HFFc6 (cell line): ENCODE measurements around the gene KCNQ1. TPM values are rescaled to one million over a fixed set of nuclear protein-coding genes. Genes with fewer than 3 reads are reported as not detected.

Experiments used
- DNase-seq: peaks from one replicate; pipeline ENCODE4 v3.0.0-alpha.2; 2018
- H3K27ac Mint-ChIP-seq: 2 replicates; pipeline ENCODE4 v1.8.0; 2020; ENCODE audit warnings: mild to moderate bottlenecking, mixed read lengths
- H3K27me3 Mint-ChIP-seq: 2 replicates; pipeline ENCODE4 v1.8.0; 2021; ENCODE audit warnings: mild to moderate bottlenecking, moderate library complexity, mixed read lengths; ENCODE audit not compliant: insufficient read depth
- H3K36me3 Mint-ChIP-seq: 2 replicates; pipeline ENCODE4 v1.8.0; 2021; ENCODE audit warnings: low read depth, mixed read lengths
- H3K4me1 Mint-ChIP-seq: 2 replicates; pipeline ENCODE4 v1.8.0; 2020; ENCODE audit warnings: low read depth, mixed read lengths
- H3K4me3 Mint-ChIP-seq: 2 replicates; pipeline ENCODE4 v1.8.0; 2020; ENCODE audit warnings: mild to moderate bottlenecking, moderate library complexity, mixed read lengths
- H3K9me3 Mint-ChIP-seq: 2 replicates; pipeline ENCODE4 v1.8.0; 2020; ENCODE audit warnings: mild to moderate bottlenecking, mixed read lengths
- total RNA-seq, 6 experiments: library from RNA; stranded (reverse); fragmentation: NEBNext Ultra II Directional; extraction: Animal tissue kit (Norgen Biotek cat#: 25700); gene quantifications; 2 replicates in 1 of 6; 3 replicates in 5 of 6; pipeline ENCODE4 v1.2.3, GENCODE V29; 2021
- TF ChIP-seq, protein P1 (sequence below): fragments of 200-600 bp; sonication (generic); IDR thresholded peaks from 2 replicates; pipeline ENCODE4 v1.5.0; 2021; ENCODE audit warnings: antibody characterized with exemption, mild to moderate bottlenecking

Gene KCNQ1
- total RNA-seq, 6 experiments from 2014 or later: not detected

DNA sequence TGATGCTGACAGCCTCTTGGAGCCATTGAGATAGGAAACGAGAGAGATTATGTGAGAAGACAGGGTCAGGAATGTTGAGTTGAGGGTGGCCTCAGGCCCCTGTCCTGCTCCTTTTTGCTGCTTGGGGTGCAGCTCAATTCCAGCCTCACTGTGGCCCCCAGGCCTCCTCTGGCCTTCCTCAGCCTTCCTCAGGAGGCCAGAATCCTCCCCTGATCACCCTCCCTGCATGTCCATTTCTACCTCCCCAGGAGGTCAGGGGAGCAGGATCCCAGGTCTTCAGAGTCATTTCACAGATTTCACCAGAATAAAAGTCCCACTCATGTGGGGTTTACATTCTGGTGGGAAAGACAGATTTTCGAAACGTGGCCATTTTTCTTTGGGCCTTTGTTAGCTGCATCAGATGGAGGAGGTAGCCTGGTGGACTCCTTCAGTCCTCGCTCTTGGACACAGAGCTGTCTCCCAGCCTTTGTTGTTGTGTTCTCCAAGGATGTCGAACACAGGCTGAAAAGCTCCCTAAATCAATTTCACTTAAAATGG is 257.2 kb downstream of the KCNQ1 start:
- H3K27ac Mint-ChIP-seq: no peak overlapping the region
- H3K27me3 Mint-ChIP-seq: peaks cover 22% of the 10 kb centered on the region
- peaks cover 17% of the 10 kb centered on the region for H3K9me3 Mint-ChIP-seq
- no peak for DNase-seq
- TF ChIP-seq, protein P1, sequence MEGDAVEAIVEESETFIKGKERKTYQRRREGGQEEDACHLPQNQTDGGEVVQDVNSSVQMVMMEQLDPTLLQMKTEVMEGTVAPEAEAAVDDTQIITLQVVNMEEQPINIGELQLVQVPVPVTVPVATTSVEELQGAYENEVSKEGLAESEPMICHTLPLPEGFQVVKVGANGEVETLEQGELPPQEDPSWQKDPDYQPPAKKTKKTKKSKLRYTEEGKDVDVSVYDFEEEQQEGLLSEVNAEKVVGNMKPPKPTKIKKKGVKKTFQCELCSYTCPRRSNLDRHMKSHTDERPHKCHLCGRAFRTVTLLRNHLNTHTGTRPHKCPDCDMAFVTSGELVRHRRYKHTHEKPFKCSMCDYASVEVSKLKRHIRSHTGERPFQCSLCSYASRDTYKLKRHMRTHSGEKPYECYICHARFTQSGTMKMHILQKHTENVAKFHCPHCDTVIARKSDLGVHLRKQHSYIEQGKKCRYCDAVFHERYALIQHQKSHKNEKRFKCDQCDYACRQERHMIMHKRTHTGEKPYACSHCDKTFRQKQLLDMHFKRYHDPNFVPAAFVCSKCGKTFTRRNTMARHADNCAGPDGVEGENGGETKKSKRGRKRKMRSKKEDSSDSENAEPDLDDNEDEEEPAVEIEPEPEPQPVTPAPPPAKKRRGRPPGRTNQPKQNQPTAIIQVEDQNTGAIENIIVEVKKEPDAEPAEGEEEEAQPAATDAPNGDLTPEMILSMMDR: no peak
- H3K4me3 Mint-ChIP-seq: no peak overlapping the region
- H3K4me1 Mint-ChIP-seq: peaks cover 13% of the 10 kb centered on the region
- peaks cover 11% of the 10 kb centered on the region for H3K36me3 Mint-ChIP-seq

DNA sequence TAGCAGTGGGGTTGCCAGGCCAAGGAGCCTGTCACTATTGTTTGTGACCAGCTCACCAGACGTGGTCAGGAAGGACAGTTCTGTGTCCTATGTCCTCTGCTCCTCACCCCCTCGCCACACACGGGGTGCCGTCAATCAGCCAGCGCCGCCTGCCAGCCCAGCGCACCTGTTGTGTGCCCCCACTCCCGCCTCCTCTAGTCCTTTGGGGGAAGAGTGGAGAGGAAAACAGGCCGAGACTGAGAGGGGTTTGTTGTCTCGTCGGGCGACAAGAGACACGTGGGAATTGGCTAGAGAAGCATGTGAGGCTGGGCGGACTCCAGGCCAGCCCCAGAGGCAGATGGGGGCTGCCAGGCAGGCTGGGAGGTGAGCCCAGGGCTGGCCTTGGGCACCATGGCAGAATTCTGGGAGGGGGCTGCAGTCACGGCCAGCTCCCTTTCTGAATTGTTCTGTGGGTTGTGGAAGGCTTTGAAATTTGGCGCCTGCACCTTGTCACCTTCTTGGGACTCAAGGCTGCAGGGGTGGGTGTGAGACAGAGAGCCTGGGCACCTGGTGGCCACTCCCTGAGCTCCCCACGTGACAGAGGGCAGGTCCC is 258.1 kb downstream of the KCNQ1 start:
- Mint-ChIP-seq H3K9me3 (peaks cover 17% of the 10 kb centered on the region), H3K36me3 (peaks cover 11% of the 10 kb centered on the region), H3K27ac (no peak overlapping the region), H3K27me3 (peaks cover 32% of the 10 kb centered on the region), H3K4me1 (peaks cover 4% of the 10 kb centered on the region; the same call in 1 of the 2 replicates), H3K4me3 (no peak overlapping the region)
- DNase-seq: no peak
- TF ChIP-seq, protein P1: no peak

DNA sequence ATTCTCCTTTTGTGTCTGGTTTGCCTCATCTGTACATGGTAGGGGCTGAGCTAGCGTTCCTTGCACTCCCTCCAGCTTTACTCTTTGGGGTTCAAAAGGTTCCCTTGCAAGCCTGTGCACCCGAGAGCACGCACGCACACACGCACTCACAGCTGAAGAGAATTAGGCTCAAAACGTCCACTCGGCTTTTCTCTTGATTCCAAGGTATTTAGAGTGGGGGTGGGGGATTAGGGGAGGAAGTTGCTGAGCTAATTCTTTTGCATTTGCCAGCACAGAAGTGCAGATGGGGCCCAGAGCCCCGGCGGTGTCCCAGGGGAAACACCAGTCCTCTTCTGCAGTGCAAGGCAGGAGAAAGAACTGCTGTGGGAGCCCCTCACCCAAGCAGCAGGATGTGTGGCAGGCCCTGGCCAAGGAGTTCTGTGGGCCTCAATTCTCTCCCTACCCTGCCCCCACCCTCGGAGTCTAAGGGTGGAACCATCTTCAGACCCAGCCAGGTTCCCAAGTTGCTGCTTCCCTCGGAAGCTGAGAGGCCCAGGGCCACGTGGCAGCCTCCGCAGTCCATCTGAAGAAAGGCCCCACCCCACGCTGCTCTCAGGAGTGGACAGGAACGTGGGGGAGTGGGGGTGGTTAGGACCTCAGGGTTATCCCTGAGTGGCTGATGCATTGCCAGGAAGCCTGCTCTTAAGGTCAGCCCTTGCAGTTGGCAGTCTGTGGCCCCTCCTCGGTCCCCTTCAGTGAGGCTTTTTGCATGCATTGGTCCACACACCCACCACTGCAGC is 258.7 kb downstream of the KCNQ1 start:
- Mint-ChIP-seq H3K4me1 (no peaks in the 10 kb centered on the region), H3K4me3 (no peak overlapping the region)

DNA sequence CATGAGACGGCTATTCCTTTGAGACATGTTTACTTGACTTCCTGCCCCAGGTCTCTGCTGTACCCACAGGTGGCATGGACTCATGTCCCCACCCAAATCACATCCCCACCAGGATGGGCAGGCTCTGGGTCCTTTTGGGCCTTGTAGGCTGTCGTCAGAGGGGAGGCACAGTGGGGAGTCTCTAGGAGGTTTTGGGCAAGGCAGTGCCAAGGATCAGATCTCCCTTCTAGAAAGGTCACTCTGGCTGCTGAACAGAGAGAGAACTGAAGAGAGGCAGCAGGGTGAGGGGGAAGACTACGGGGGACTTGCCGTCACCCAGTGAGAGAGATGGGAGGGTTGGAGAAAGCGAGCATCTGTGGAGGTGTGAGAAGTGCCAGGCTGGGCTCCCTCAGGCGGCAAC is 259.5 kb downstream of the KCNQ1 start:
- no peaks in the 10 kb centered on the region for H3K36me3 Mint-ChIP-seq
- no peak for DNase-seq
- TF ChIP-seq, protein P1: no peak
- H3K4me1 Mint-ChIP-seq: no peaks in the 10 kb centered on the region
- H3K4me3 Mint-ChIP-seq: no peak overlapping the region
- peaks cover 6% of the 10 kb centered on the region; the same call in 1 of the 2 replicates for H3K9me3 Mint-ChIP-seq
- no peak overlapping the region for H3K27ac Mint-ChIP-seq
- H3K27me3 Mint-ChIP-seq: peaks cover 30% of the 10 kb centered on the region

More for the DNA sequence above, 258.7 kb downstream of the KCNQ1 start:
- Mint-ChIP-seq H3K27ac (no peak overlapping the region), H3K27me3 (peaks cover 31% of the 10 kb centered on the region), H3K9me3 (peaks cover 13% of the 10 kb centered on the region), H3K36me3 (peaks cover 6% of the 10 kb centered on the region)
- DNase-seq: no peak
- TF ChIP-seq, protein P1: no peak

DNA sequence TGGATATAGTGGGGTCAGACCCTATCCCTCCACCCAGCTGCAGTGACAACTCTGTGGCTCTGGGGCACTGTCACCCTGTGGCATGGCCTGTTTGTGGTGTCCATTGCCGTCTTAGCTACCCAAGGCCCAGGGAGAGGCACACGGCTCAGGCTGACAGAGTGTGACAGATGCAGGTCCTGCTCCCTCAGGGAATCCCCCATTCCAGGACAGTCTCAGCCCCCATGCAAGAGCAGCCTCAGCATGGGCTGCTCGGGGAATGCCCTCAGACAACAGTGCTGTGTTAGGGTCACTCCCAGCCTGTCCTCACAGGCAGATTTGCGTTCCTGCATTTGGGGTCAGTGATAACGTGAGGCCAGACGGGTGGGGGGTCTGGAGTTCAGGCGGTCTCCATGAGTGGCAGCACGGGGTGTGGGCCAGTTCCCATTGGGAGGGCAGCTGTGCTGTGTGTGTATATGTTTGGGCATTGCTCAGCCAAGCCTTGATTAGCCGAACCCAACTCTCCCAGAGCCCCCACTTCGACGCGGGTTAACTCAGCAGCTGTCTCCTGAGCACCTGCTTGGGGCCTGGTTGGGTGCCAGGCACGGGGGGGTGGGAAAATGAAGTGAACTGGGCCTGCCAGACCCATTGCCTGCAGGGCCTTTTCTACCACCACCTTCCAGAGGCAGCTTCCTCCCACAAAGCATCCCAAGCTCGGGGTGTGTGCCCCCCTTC is 260.2 kb downstream of the KCNQ1 start:
- peaks cover 37% of the 10 kb centered on the region for H3K27me3 Mint-ChIP-seq

More for the DNA sequence above, 260.2 kb downstream of the KCNQ1 start:
- TF ChIP-seq, protein P1: no peak
- H3K4me3 Mint-ChIP-seq: no peak overlapping the region
- DNase-seq: no peak
- H3K36me3 Mint-ChIP-seq: no peaks in the 10 kb centered on the region
- no peaks in the 10 kb centered on the region for H3K4me1 Mint-ChIP-seq
- peaks cover 6% of the 10 kb centered on the region; the same call in 1 of the 2 replicates for H3K9me3 Mint-ChIP-seq
- H3K27ac Mint-ChIP-seq: no peak overlapping the region
